Common myeloid progenitor, CD34-positive (primary cell): ENCODE data around the gene GYPA.
A peak's percentile ranks its signal among the peaks of the same experiment; 100 is the strongest.
"Not testable (repeated sequence)": the region's sequence is repeated elsewhere in the genome, so short reads cannot be mapped to it uniquely, and the experiment has no call there.

ENCODE experiments used
- CTCF ChIA-PET: fragments of 350-600 bp; sonication (Branson Sonifier 250); formaldehyde crosslinking; loops from one replicate; lab custom pipeline; 2021; ENCODE audit warnings: antibody characterized with exemption; lab: Charles Lee
- POLR2A ChIA-PET: fragments of 350-600 bp; sonication (Branson Sonifier 250); formaldehyde crosslinking; loops from one replicate; lab custom pipeline; 2021; ENCODE audit warnings: antibody characterized with exemption; lab: Charles Lee
- DNase-seq, 3 donors: peaks; one replicate each; pipeline versions ENCODE4 v3.0.0 to v3.0.0-alpha.2; 2013
- H3K27ac ChIP-seq, 2 experiments: 1 replicate in 1 of 2; 2 replicates in 1 of 2; pipeline ENCODE4 v1.7.0; 2013; ENCODE audit warnings: inconsistent platforms in 2 of 2, low read length in 2 of 2, mild to moderate bottlenecking in 2 of 2, low read depth in 1 of 2, moderate library complexity in 1 of 2; ENCODE audit not compliant: severe bottlenecking in 2 of 2, insufficient read depth in 1 of 2, poor library complexity in 1 of 2
- H3K27me3 ChIP-seq, 5 experiments: replicated peaks in 2 of 5; 1 replicate in 3 of 5; 2 replicates in 2 of 5; pipeline versions ENCODE4 v1.6.1 to v1.7.0; 2013; ENCODE audit warnings: low read length in 4 of 5, mild to moderate bottlenecking in 2 of 5, moderate library complexity in 2 of 5, inconsistent platforms in 1 of 5; ENCODE audit not compliant: insufficient read depth in 5 of 5, control insufficient read depth in 4 of 5
- H3K36me3 ChIP-seq, 4 experiments: 1 replicate in 2 of 4; 2 replicates in 2 of 4; pipeline versions ENCODE4 v1.6.1 to v1.7.0; 2013; ENCODE audit warnings: low read length in 3 of 4, control low read depth in 1 of 4, mild to moderate bottlenecking in 1 of 4; ENCODE audit not compliant: control insufficient read depth in 4 of 4, insufficient read depth in 4 of 4
- H3K4me1 ChIP-seq, 4 experiments: 1 replicate in 3 of 4; 2 replicates in 1 of 4; pipeline versions ENCODE4 v1.6.1 to v1.7.1; 2013; ENCODE audit warnings: low read length in 3 of 4, mild to moderate bottlenecking in 3 of 4, control low read depth in 1 of 4, inconsistent platforms in 1 of 4, moderate library complexity in 1 of 4; ENCODE audit not compliant: control insufficient read depth in 4 of 4, insufficient read depth in 4 of 4; ENCODE audit errors: control extremely low read depth in 1 of 4
- H3K4me3 ChIP-seq, 7 experiments: 1 replicate in 4 of 7; 2 replicates in 3 of 7; pipeline versions ENCODE4 v1.5.1 to v1.7.0; 2013; ENCODE audit warnings: mild to moderate bottlenecking in 7 of 7, low read length in 6 of 7, moderate library complexity in 6 of 7, inconsistent platforms in 2 of 7, low read depth in 2 of 7, control low read depth in 1 of 7; ENCODE audit not compliant: insufficient read depth in 4 of 7, control insufficient read depth in 1 of 7; ENCODE audit errors: extremely low read depth in 1 of 7
- H3K9me3 ChIP-seq, 5 experiments: 1 replicate in 4 of 5; 2 replicates in 1 of 5; pipeline versions ENCODE4 v1.6.1 to v1.7.1; 2013; ENCODE audit warnings: low read length in 4 of 5, mild to moderate bottlenecking in 2 of 5, inconsistent platforms in 1 of 5, low read depth in 1 of 5, moderate library complexity in 1 of 5; ENCODE audit not compliant: control insufficient read depth in 4 of 5, insufficient read depth in 2 of 5; ENCODE audit errors: control extremely low read depth in 1 of 5
- WGBS: methylation state at CpG from one replicate; pipeline ENCODE4 v1.1.5; 2013; ENCODE audit not compliant: insufficient coverage; 5-methylcytosine and 5-hydroxymethylcytosine counted together

GYPA gene

GRCh38 chr4:144178414-144178813, 37.9 kb upstream of the GYPA start:
- Histone ChIP-seq H3K4me3 (no peak overlapping the region), H3K27me3 (no peaks in the 10 kb centered on the region), H3K9me3 (no peaks in the 10 kb centered on the region), H3K4me1 (peaks cover 0 to 6% (median 2%) of the 10 kb centered on the region in 4 experiments), H3K36me3 (no peaks in the 10 kb centered on the region), H3K27ac (no peak overlapping the region)
- CTCF ChIA-PET = interaction anchor here (1.6 kb wide), 1 partner anchor 884 kb away, joined by 6 read pairs; no protein-coding TSS in a partner anchor
- POLR2A ChIA-PET = no interaction called here
- DNase-seq = no peak
- 100% methylated on average over 1 of the region's 2 CpGs for WGBS

- CTCF ChIA-PET = interaction anchor here (2.0 kb wide), 1 partner anchor 578 kb away, joined by 5 read pairs; no protein-coding TSS in a partner anchor
- H3K4me3 ChIP-seq = no peak overlapping the region
- no peaks in the 10 kb centered on the region for H3K9me3 ChIP-seq
- H3K27me3 ChIP-seq = no peaks in the 10 kb centered on the region
- DNase-seq = no peak
- H3K4me1 ChIP-seq = peaks cover 0 to 6% (median 2%) of the 10 kb centered on the region in 4 experiments
- no peaks in the 10 kb centered on the region for H3K36me3 ChIP-seq
- no CpG with 5 or more reads among the region's 1 CpG for WGBS
- no peak overlapping the region for H3K27ac ChIP-seq
- POLR2A ChIA-PET = no interaction called here
Observed at GRCh38 chr4:144176476-144176875, 36.0 kb upstream of the GYPA start.

DNA sequence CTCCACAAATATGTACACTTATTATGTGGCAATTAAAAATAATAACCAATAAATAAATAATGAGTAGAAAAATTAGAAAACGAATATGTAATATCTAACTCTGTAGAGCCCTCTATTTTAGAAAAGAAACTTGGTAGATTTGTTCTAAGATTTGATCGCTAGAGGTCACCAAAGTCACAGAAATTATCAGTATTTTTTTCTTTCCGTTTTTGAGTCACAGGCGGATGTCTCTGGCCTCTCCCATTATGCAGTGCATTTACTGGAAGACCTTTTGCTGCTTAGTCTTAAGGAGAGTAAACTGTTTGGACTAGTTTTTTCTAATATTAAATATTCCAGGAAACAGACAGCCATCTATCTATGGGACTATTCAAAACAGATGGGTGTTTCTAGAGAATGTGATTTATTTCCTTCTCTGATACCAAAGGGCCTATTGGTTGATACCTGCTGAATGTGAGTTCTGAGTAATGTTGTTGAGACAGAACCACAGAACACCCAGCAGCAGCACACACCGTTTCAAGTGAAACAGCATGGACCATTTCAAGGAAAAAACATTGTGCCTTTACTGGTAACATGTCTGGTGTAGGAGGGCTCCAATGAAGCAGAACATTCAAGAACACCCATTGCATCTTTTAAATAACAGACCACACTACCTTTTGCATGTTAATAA, 34.0 kb upstream of the GYPA start:
- CTCF ChIA-PET = interaction anchor here (0.9 to 2.0 kb wide), 6 partner anchors 10 to 887 kb away, joined by 3 to 5 read pairs (median 4); no protein-coding TSS in a partner anchor

GRCh38 chr4:144171697-144172096, 31.2 kb upstream of the GYPA start:
- CTCF ChIA-PET = interaction anchor here (1.8 kb wide), 1 partner anchor 890 kb away, joined by 4 read pairs; no protein-coding TSS in a partner anchor
- Histone ChIP-seq H3K4me1 (peaks cover 0 to 4% (median 0%) of the 10 kb centered on the region in 4 experiments), H3K27ac (no peak overlapping the region), H3K36me3 (no peaks in the 10 kb centered on the region), H3K4me3 (no peak overlapping the region), H3K9me3 (no peaks in the 10 kb centered on the region), H3K27me3 (no peaks in the 10 kb centered on the region)
- 100% methylated on average over 1 of the region's 2 CpGs for WGBS
- POLR2A ChIA-PET = no interaction called here
- DNase-seq = no peak

More for the DNA sequence above, 34.0 kb upstream of the GYPA start:
- Histone ChIP-seq H3K4me3 (no peak overlapping the region), H3K4me1 (peaks cover 0 to 6% (median 2%) of the 10 kb centered on the region in 4 experiments), H3K9me3 (no peaks in the 10 kb centered on the region), H3K36me3 (no peaks in the 10 kb centered on the region), H3K27me3 (no peaks in the 10 kb centered on the region), H3K27ac (no peak overlapping the region)
- WGBS = 20% methylated on average over 1 of the region's 5 CpGs
- POLR2A ChIA-PET = no interaction called here
- peak; percentile 61 to 80 (median 74) for DNase-seq

- Histone ChIP-seq H3K27ac (no peak overlapping the region), H3K4me1 (no peaks in the 10 kb centered on the region), H3K9me3 (peaks cover 0 to 5% (median 3%) of the 10 kb centered on the region in 5 experiments), H3K36me3 (no peaks in the 10 kb centered on the region), H3K27me3 (no peaks in the 10 kb centered on the region), H3K4me3 (no peak overlapping the region)
- ChIA-PET CTCF (interaction anchor here (1.8 kb wide), 1 partner anchor 892 kb away, joined by 6 read pairs; no protein-coding TSS in a partner anchor), POLR2A (no interaction called here)
- no peak for DNase-seq
- 91% methylated on average over 3 of the region's 3 CpGs for WGBS
Observed at GRCh38 chr4:144169211-144169610, 28.7 kb upstream of the GYPA start.

- Histone ChIP-seq H3K4me1 (no peaks in the 10 kb centered on the region), H3K27me3 (no peaks in the 10 kb centered on the region), H3K4me3 (no peak overlapping the region), H3K36me3 (no peaks in the 10 kb centered on the region), H3K27ac (no peak overlapping the region), H3K9me3 (peaks cover 0 to 3% (median 0%) of the 10 kb centered on the region in 5 experiments)
- CTCF ChIA-PET = no interaction called here
- POLR2A ChIA-PET = no interaction called here
- DNase-seq = no peak
- WGBS = no CpG with 5 or more reads among the region's 2 CpGs
Observed at GRCh38 chr4:144154044-144154443, 13.5 kb upstream of the GYPA start.

DNA sequence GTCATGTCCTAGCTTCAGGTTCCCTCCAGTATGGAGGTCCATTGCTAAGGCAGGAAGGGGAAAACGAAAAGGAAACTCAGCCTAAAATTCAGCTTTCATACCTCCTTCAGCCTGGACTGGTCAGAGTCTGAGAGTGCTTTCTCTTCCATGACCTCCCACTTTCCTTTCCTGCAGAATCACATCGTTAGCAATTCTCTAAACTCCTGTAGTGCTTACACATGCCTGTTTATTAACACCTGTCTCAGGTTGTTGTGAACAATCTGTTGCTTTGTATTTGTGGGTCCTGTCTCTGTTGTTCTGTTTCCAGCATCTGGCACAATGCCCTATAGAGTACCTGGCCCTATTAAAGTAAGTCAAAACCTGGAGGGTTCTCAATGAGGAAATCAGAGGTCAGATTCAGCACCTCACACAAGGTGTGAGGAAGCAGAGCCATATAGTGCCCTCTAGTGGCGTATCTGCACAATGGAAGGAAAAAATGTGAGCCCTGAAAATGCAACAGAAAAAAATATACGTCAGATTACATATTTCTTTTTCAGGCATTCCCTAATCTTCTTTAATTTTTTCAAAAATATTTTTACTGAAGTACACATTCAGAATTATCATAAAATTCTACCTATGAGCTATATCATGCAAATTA, 2.3 kb upstream of the GYPA start:
- no CpG with 5 or more reads among the region's 4 CpGs for WGBS
- H3K27ac ChIP-seq, H3K4me3 ChIP-seq, H3K4me1 ChIP-seq, H3K27me3 ChIP-seq, CTCF ChIA-PET, H3K9me3 ChIP-seq, POLR2A ChIA-PET, H3K36me3 ChIP-seq: not testable (repeated sequence)
- peak; percentile 25 to 48 (median 48) for DNase-seq
